K562 (cell line): ENCODE measurements around the gene MVD. TPM values are rescaled to one million over a fixed set of nuclear protein-coding genes. Genes with fewer than 3 reads are reported as not detected.

ENCODE experiments used
- ATAC-seq: fragments of 200-7000 bp; cut with Tn5 transposase; 3 replicates; pipeline ENCODE4 v1.9.1; 2020; ENCODE audit warnings: moderate library complexity
- BruUV-seq: library from RNA; stranded (reverse); fragments of 400-500 nt; replicated peaks from 2 replicates; lab custom pipeline; 2021; lab: Mats Ljungman, UMichigan
- CTCF ChIA-PET: fragments of 300-600 bp; formaldehyde crosslinking; extraction: SDS; loops from one replicate; lab custom pipeline; 2021; ENCODE audit warnings: low intra/inter-chr PET ratio; lab: Yijun Ruan, JAX
- POLR2A ChIA-PET: fragments of 300-600, 350-650 bp; sonication (Branson Sonifier 250); formaldehyde crosslinking; extraction: SDS; loops from one replicate; lab custom pipeline; 2021; ENCODE audit warnings: antibody characterized with exemption, inconsistent platforms; lab: Yijun Ruan, JAX
- DNase-seq, 4 experiments: peaks; one replicate each; pipeline versions ENCODE4 v3.0.0 to v3.0.0-alpha.2; 2011 to 2018; ENCODE audit warnings: low spot score in 3 of 4, mixed read lengths in 3 of 4; ENCODE audit errors: extremely low read depth in 1 of 4
- FAIRE-seq: peaks from 2 replicates; lab custom pipeline; 2011; peaks lifted over from hg19 to GRCh38; lab: Jason Lieb, UNC
- H2AFZ ChIP-seq: 2 replicates; pipeline ENCODE4 v1.6.0; 2011; ENCODE audit warnings: low read depth, low read length, control low read depth, inconsistent platforms
- H3K27ac ChIP-seq: fragments of 200-600 bp; 3 replicates; pipeline ENCODE4 v1.8.0; 2011; ENCODE audit warnings: low read depth, mild to moderate bottlenecking, control low read depth, inconsistent platforms, low read length, moderate library complexity, mixed read lengths; ENCODE audit errors: extremely low read depth
- H3K27me3 ChIP-seq, 2 experiments: fragments of 300-600 bp in 1 of 2; 2 replicates in 1 of 2; 3 replicates in 1 of 2; pipeline versions ENCODE4 v1.6.0 to v1.8.0; 2011; ENCODE audit warnings: inconsistent platforms in 2 of 2, low read length in 2 of 2, mild to moderate bottlenecking in 1 of 2, mixed read lengths in 1 of 2, moderate library complexity in 1 of 2; ENCODE audit not compliant: control insufficient read depth in 2 of 2, insufficient read depth in 2 of 2
- H3K36me3 ChIP-seq: fragments of 300-600 bp; 3 replicates; pipeline ENCODE4 v1.8.0; 2011; ENCODE audit warnings: mild to moderate bottlenecking, low read length, inconsistent platforms; ENCODE audit not compliant: control insufficient read depth, insufficient read depth
- H3K4me1 ChIP-seq, 2 experiments: fragments of 200-600 bp in 1 of 2; replicated peaks in 1 of 2; 2 replicates in 1 of 2; 3 replicates in 1 of 2; pipeline versions ENCODE4 v1.5.1 to v1.8.0; 2011; ENCODE audit warnings: inconsistent platforms in 2 of 2, low read length in 2 of 2, mild to moderate bottlenecking in 1 of 2, mixed read lengths in 1 of 2, moderate library complexity in 1 of 2; ENCODE audit not compliant: control insufficient read depth in 2 of 2, insufficient read depth in 2 of 2
- H3K4me2 ChIP-seq: 2 replicates; pipeline ENCODE4 v1.6.1; 2011; ENCODE audit warnings: low read length, control low read depth, inconsistent platforms, mixed read lengths; ENCODE audit not compliant: insufficient read depth
- H3K4me3 ChIP-seq: fragments of 200-600 bp; sonication (generic), shearing (Covaris generic); 2 replicates; pipeline ENCODE4 v1.5.1; 2016; ENCODE audit warnings: control low read depth, inconsistent platforms
- H3K79me2 ChIP-seq: fragments of 200-600 bp; 3 replicates; pipeline ENCODE4 v1.8.0; 2011; ENCODE audit warnings: low read length, inconsistent platforms; ENCODE audit not compliant: control insufficient read depth, insufficient read depth
- H3K9ac ChIP-seq, 2 experiments: 2 replicates each; pipeline versions ENCODE4 v1.6.0 to v1.6.1; 2011; ENCODE audit warnings: low read depth in 2 of 2, low read length in 2 of 2, control low read depth in 1 of 2, inconsistent platforms in 1 of 2, mild to moderate bottlenecking in 1 of 2, mixed read lengths in 1 of 2; ENCODE audit not compliant: insufficient read depth in 1 of 2
- H3K9me1 ChIP-seq: one replicate; pipeline ENCODE4 v1.6.0; 2011; ENCODE audit warnings: inconsistent platforms, mild to moderate bottlenecking, low read length, moderate library complexity; ENCODE audit not compliant: control insufficient read depth, insufficient read depth
- H3K9me3 ChIP-seq: replicated peaks from 2 replicates; pipeline ENCODE4 v1.5.1; 2011; ENCODE audit warnings: low read depth, low read length, inconsistent platforms; ENCODE audit not compliant: control insufficient read depth, insufficient read depth
- H4K20me1 ChIP-seq: replicated peaks from 2 replicates; pipeline ENCODE4 v1.6.1; 2011; ENCODE audit warnings: low read length, inconsistent platforms, mixed read lengths; ENCODE audit not compliant: control insufficient read depth, insufficient read depth
- HDAC8 ChIP-seq: fragments of 450-650 bp; IDR thresholded peaks from 2 replicates; pipeline ENCODE4 v1.6.1; 2016; ENCODE audit warnings: mild to moderate bottlenecking, missing genetic modification characterization, moderate library complexity, missing compliant biosample characterization
- KDM2B ChIP-seq: fragments of 250-450 bp; sonication (Bioruptor Pico); IDR thresholded peaks from 2 replicates; pipeline ENCODE4 v1.8.0; 2021; ENCODE audit warnings: mild to moderate bottlenecking, moderate library complexity
- ZFP30 ChIP-seq: fragments of 250-450 bp; sonication (Bioruptor Pico); IDR thresholded peaks from 2 replicates; pipeline ENCODE4 v1.8.0; 2022; ENCODE audit warnings: moderate library complexity, mild to moderate bottlenecking, inconsistent platforms, borderline replicate concordance
- ZNF143 ChIP-seq: sonication (generic); formaldehyde crosslinking; IDR thresholded peaks from 2 replicates; pipeline ENCODE4 v1.9.0; 2022; ENCODE audit warnings: mild to moderate bottlenecking, missing genetic modification reagents
- ZNF696 ChIP-seq: fragments of 250-450 bp; sonication (Bioruptor Pico); conservative IDR thresholded peaks from 2 replicates; pipeline ENCODE4 v1.4.0; 2020; ENCODE audit warnings: mild to moderate bottlenecking, moderate library complexity
- ZNF717 ChIP-seq: fragments of 250-450 bp; sonication (Bioruptor Pico); IDR thresholded peaks from 2 replicates; pipeline ENCODE4 v1.5.0; 2021
- ZNF77 ChIP-seq: fragments of 250-450 bp; sonication (Bioruptor Pico); IDR thresholded peaks from 2 replicates; pipeline ENCODE4 v1.5.0; 2020
- WGBS: fragments of 100-300 bp; shearing (Covaris generic); methylation state at CpG from one replicate; pipeline ENCODE4 v1.1.6; 2016; ENCODE audit warnings: low coverage, mixed read lengths; ENCODE audit not compliant: insufficient coverage; ENCODE audit errors: missing lambda C conversion rate; 5-methylcytosine and 5-hydroxymethylcytosine counted together
- in situ Hi-C: fragments of 300-500 bp; cut with MboI; formaldehyde crosslinking; loops from 4 replicates; pipeline ENCODE4 v1.15.0; 2018; ENCODE audit warnings: inconsistent platforms, mixed read lengths
- intact Hi-C: fragments of 100-400 bp; cut with micrococcal nuclease; formaldehyde crosslinking; loops from 2 replicates; pipeline ENCODE4 v1.14.2; 2022
- polyA plus RNA-seq, 8 experiments: library from polyadenylated mRNA; depleted of rRNA in 4 of 8; stranded (reverse) in 5 of 8; unstranded in 3 of 8; fragments of >200 nt; fragmentation: Nextera tagmentation in 2 of 8; fragmentation: Illumina TruSeq in 1 of 8; extraction: Ambion mirVana in 2 of 8; extraction: Trizol in 1 of 8; gene quantifications; 2 replicates each; pipeline versions ENCODE4 v1.2.1 to v1.2.3, GENCODE V29; 2011 to 2014; ENCODE audit warnings: inconsistent platforms in 1 of 8, missing spikeins in 1 of 8
- total RNA-seq, 7 experiments: library from RNA; depleted of rRNA in 6 of 7; stranded (reverse); fragments of >200 nt in 6 of 7; fragmentation: Illumina TruSeq in 2 of 7; extraction: Trizol in 2 of 7; gene quantifications; 2 replicates each; pipeline versions ENCODE4 v1.2.1 to v1.2.3, GENCODE V29; 2011 to 2021; ENCODE audit warnings: low replicate concordance in 1 of 7
- TF ChIP-seq, protein P1 (sequence below): fragments of 450-650 bp; IDR thresholded peaks from 2 replicates; pipeline ENCODE4 v1.6.1; 2016; ENCODE audit warnings: low read depth, mild to moderate bottlenecking, moderate library complexity
- TF ChIP-seq, protein P2 (sequence below): fragments of 450-650 bp; IDR thresholded peaks from 2 replicates; pipeline ENCODE4 v1.6.1; 2016; ENCODE audit warnings: borderline replicate concordance
- TF ChIP-seq, protein P3 (sequence below): fragments of 450-650 bp; IDR thresholded peaks from one replicate; pipeline ENCODE4 v1.6.1; 2018; ENCODE audit warnings: mild to moderate bottlenecking, moderate library complexity; ENCODE audit not compliant: partially characterized antibody

MVD gene
- total and polyA plus RNA-seq, 9 of the 15 experiments (the other 6 are each of a cell fraction or from before 2014, with no cell fraction given), result 12.2 to 141 (median 45.3) TPM

DNA sequence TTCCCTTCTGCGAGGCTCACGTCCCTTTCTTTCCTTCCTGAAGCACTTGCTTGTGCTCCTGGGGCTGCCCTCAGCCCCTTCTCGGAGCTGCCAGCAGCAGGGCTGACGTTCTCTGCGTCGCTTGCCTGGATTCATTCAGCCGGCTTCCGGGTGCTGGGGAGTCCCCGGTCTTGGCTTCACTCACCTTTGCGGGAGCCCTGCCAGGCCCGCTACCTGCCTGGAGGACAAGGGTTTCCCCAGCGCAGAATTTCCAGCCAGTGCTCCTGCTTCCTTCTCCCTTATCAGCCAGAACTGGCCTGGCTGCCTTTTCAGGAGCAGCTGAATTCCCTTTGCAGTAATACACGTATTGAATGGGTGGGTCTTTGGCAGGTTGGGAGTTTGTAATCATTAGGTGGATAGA lies 46.6 kb downstream of the MVD start:
- Histone ChIP-seq H3K9ac (peak overlapping the region in 1 of 2 experiments; percentile 45; a peak in 1 of 4 replicates), H3K4me2 (no peak overlapping the region), H3K27ac (peak overlapping the region; percentile 58; the same call in 1 of the 3 replicates), H3K36me3 (peaks cover 82% of the 10 kb centered on the region; the same call in 2 of the 3 replicates), H3K9me1 (peaks cover 15% of the 10 kb centered on the region), H3K9me3 (no peaks in the 10 kb centered on the region), H3K4me1 (peaks cover 24 to 42% of the 10 kb centered on the region in 2 experiments; a peak in 4 of 5 replicates), H3K27me3 (no peaks in the 10 kb centered on the region), H3K79me2 (peaks cover 57% of the 10 kb centered on the region), H4K20me1 (peaks cover 26% of the 10 kb centered on the region; the same call in 1 of the 2 replicates), H2AFZ (no peak overlapping the region), H3K4me3 (no peak overlapping the region)
- CTCF ChIA-PET, result no interaction called here
- POLR2A ChIA-PET, result interaction anchor here (0.6 to 2.0 kb wide), 8 partner anchors 9 to 1571 kb away, joined by 3 to 7 read pairs (median 4); partner anchors contain the start of gene ZC3H18
- BruUV-seq, result no TSS peak
- ATAC-seq (no peak), FAIRE-seq (no peak), DNase-seq (no peak)
- in situ Hi-C loops (no loop called here), intact Hi-C loops (no loop called here)
- WGBS, result 82% methylated on average over 13 of the region's 13 CpGs
- TF ChIP-seq, protein P1, sequence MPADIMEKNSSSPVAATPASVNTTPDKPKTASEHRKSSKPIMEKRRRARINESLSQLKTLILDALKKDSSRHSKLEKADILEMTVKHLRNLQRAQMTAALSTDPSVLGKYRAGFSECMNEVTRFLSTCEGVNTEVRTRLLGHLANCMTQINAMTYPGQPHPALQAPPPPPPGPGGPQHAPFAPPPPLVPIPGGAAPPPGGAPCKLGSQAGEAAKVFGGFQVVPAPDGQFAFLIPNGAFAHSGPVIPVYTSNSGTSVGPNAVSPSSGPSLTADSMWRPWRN, result no peak
- TF ChIP-seq, protein P2, sequence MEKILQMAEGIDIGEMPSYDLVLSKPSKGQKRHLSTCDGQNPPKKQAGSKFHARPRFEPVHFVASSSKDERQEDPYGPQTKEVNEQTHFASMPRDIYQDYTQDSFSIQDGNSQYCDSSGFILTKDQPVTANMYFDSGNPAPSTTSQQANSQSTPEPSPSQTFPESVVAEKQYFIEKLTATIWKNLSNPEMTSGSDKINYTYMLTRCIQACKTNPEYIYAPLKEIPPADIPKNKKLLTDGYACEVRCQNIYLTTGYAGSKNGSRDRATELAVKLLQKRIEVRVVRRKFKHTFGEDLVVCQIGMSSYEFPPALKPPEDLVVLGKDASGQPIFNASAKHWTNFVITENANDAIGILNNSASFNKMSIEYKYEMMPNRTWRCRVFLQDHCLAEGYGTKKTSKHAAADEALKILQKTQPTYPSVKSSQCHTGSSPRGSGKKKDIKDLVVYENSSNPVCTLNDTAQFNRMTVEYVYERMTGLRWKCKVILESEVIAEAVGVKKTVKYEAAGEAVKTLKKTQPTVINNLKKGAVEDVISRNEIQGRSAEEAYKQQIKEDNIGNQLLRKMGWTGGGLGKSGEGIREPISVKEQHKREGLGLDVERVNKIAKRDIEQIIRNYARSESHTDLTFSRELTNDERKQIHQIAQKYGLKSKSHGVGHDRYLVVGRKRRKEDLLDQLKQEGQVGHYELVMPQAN, result no peak
- TF ChIP-seq, protein P3, sequence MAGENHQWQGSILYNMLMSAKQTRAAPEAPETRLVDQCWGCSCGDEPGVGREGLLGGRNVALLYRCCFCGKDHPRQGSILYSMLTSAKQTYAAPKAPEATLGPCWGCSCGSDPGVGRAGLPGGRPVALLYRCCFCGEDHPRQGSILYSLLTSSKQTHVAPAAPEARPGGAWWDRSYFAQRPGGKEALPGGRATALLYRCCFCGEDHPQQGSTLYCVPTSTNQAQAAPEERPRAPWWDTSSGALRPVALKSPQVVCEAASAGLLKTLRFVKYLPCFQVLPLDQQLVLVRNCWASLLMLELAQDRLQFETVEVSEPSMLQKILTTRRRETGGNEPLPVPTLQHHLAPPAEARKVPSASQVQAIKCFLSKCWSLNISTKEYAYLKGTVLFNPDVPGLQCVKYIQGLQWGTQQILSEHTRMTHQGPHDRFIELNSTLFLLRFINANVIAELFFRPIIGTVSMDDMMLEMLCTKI, result no peak
- no peak for TF ChIP-seq ZNF717 (CRISPR knock-in tag)
- TF ChIP-seq KDM2B (CRISPR knock-in tag), result no peak
- TF ChIP-seq ZFP30 (CRISPR knock-in tag), result no peak
- no peak for TF ChIP-seq ZNF143 (CRISPR knock-in tag)
- TF ChIP-seq ZNF77, result no peak
- TF ChIP-seq HDAC8 (tag), result no peak
- no peak for TF ChIP-seq ZNF696 (CRISPR knock-in tag)
